Thoracic aorta (tissue), 2 donors: ENCODE measurements around the gene EXOC4. TPM values are rescaled to one million over a fixed set of nuclear protein-coding genes. Genes with fewer than 3 reads are reported as not detected.

ENCODE experiments used
- ATAC-seq: fragments of 150-250 bp; one replicate; pipeline ENCODE4 v1.8.0; 2017; ENCODE audit warnings: low read depth; ENCODE audit not compliant: insufficient number of reproducible peaks, low FRiP score
- DNase-seq: peaks from one replicate; pipeline ENCODE4 v3.0.0-alpha.2; 2020; ENCODE audit warnings: low spot score
- H3K27ac ChIP-seq, 2 donors: fragments of 200-600 bp; sonication (generic); 1 replicate in 1 of 2; 2 replicates in 1 of 2; pipeline ENCODE4 v1.5.1; 2016; ENCODE audit warnings: mild to moderate bottlenecking in 2 of 2, moderate library complexity in 2 of 2
- H3K27me3 ChIP-seq: fragments of 200-600 bp; sonication (generic); replicated peaks from 2 replicates; pipeline ENCODE4 v1.6.0; 2016; ENCODE audit warnings: mild to moderate bottlenecking; ENCODE audit not compliant: insufficient read depth
- H3K36me3 ChIP-seq: fragments of 200-600 bp; sonication (generic); one replicate; pipeline ENCODE4 v1.5.1; 2016
- H3K4me1 ChIP-seq, 2 donors: fragments of 200-600 bp; sonication (generic); 1 replicate in 1 of 2; 2 replicates in 1 of 2; pipeline versions ENCODE4 v1.5.1 to v1.6.0; 2016; ENCODE audit warnings: low read depth in 2 of 2, mild to moderate bottlenecking in 1 of 2; ENCODE audit not compliant: control insufficient read depth in 1 of 2
- H3K4me3 ChIP-seq: fragments of 200-600 bp; sonication (generic); 2 replicates; pipeline ENCODE4 v1.5.1; 2016; ENCODE audit warnings: mild to moderate bottlenecking
- H3K9me3 ChIP-seq: fragments of 200-600 bp; sonication (generic); 2 replicates; pipeline ENCODE4 v1.5.1; 2016
- total RNA-seq, 2 donors: library from RNA; depleted of rRNA; stranded (reverse); fragments of >200 nt; gene quantifications; one replicate each; pipeline versions ENCODE4 v1.1.0 to v1.2.3, GENCODE V29; 2016
- TF ChIP-seq, protein P1 (sequence below): fragments of 200-600 bp; sonication (generic); IDR thresholded peaks from one replicate; pipeline ENCODE4 v1.5.1; 2019; ENCODE audit warnings: antibody characterized with exemption

The EXOC4 gene
- total RNA-seq, 2 donors from 2014 or later: 65.3 to 72.8 TPM

DNA sequence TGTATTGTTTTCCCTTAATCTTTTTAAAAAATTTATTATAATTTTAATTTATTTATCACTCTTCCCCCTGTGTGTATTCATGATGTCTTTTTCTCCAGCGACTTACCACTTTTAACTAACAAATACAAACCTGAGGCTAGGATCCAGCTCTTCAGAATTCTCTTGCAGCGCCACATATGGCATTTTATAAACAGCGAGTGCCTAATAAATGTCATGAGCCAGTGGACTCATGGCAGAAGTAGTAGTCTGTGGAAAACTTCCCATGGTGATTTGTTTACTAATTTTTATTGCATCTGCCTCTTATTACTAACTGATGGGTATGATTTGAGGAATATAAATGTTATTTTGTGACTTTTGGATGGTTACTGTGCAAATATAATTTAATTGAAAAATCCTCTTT lies 102.9 kb downstream of the EXOC4 start:
- Histone ChIP-seq H3K36me3 (no peaks in the 10 kb centered on the region), H3K4me1 (peaks cover 6 to 23% of the 10 kb centered on the region in 2 donors), H3K27me3 (no peaks in the 10 kb centered on the region), H3K9me3 (peaks cover 18% of the 10 kb centered on the region), H3K4me3 (no peak overlapping the region), H3K27ac (no peak overlapping the region)
- DNase-seq: no peak
- TF ChIP-seq, protein P1, sequence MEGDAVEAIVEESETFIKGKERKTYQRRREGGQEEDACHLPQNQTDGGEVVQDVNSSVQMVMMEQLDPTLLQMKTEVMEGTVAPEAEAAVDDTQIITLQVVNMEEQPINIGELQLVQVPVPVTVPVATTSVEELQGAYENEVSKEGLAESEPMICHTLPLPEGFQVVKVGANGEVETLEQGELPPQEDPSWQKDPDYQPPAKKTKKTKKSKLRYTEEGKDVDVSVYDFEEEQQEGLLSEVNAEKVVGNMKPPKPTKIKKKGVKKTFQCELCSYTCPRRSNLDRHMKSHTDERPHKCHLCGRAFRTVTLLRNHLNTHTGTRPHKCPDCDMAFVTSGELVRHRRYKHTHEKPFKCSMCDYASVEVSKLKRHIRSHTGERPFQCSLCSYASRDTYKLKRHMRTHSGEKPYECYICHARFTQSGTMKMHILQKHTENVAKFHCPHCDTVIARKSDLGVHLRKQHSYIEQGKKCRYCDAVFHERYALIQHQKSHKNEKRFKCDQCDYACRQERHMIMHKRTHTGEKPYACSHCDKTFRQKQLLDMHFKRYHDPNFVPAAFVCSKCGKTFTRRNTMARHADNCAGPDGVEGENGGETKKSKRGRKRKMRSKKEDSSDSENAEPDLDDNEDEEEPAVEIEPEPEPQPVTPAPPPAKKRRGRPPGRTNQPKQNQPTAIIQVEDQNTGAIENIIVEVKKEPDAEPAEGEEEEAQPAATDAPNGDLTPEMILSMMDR: no peak
- no peak for ATAC-seq

DNA sequence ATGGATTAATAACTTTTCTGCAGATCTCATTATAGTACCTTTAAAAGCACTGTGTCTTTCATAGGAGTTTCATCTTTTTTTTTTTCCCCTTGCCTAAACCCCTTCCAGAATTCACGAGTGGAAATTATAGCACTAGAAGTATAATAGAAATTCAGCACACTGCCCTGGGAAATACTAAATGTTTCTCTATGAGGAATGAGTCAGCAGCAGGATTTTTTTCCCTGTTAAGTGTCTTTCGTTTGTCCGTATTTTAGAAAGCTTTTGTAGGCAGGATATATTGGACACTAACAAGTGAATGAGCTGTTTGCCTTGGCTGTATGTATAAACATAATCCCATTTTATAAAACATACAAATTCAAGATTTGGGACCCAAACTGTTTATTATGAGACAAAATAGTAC lies 105.8 kb downstream of the EXOC4 start:
- Histone ChIP-seq H3K4me1 (peaks cover 6 to 23% of the 10 kb centered on the region in 2 donors), H3K36me3 (no peaks in the 10 kb centered on the region), H3K4me3 (no peak overlapping the region), H3K27me3 (no peaks in the 10 kb centered on the region), H3K9me3 (peaks cover under 1% of the 10 kb centered on the region), H3K27ac (peak overlapping the region in 1 of 2 donors; percentile 31)
- DNase-seq: no peak
- ATAC-seq: no peak
- TF ChIP-seq, protein P1: no peak

DNA sequence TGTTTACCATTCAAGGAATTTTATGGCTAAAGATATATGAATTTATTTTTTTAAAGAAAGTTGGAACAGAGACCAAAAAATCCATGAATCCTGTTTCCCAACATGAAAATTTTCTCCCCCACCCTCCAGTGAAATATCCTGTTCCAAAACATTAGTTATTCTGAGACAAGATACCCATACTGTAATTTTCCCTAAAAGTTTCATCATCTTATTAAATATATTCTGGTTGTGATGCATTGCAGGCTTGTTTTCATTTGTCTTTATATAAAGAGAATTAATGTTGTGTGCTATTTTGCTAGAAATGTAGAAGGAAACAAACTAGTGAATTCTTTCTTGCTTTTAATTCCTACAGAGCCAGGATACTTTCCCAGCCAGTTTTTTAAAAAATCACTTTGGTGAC lies 106.6 kb downstream of the EXOC4 start:
- no peaks in the 10 kb centered on the region for H3K27me3 ChIP-seq
- peaks cover 6 to 23% of the 10 kb centered on the region in 2 donors for H3K4me1 ChIP-seq
- H3K4me3 ChIP-seq: no peak overlapping the region
- ATAC-seq (no peak), DNase-seq (no peak)
- H3K9me3 ChIP-seq: no peaks in the 10 kb centered on the region
- TF ChIP-seq, protein P1: no peak
- no peaks in the 10 kb centered on the region for H3K36me3 ChIP-seq
- H3K27ac ChIP-seq: no peak overlapping the region

DNA sequence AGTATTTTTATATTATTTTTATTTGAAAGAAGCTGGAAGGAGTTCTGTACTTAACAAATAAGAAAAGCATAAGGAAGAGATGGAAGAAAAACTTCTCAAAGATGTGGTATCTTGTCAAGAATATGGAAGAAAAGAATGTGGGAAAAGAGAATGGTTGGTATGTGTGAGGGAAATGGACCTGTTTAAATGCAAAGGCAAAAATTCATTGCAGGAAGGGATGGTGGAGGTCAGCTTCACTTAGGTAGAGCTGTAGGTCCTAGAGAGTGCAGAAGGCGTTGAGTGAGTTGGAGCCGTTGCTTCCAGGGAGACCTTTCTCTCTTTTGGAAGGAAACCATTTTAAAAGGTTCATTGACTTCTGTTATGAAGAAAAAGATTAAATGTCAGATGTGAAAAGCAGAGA lies 107.3 kb downstream of the EXOC4 start:
- H3K36me3 ChIP-seq: no peaks in the 10 kb centered on the region
- no peak for DNase-seq
- H3K4me1 ChIP-seq: peaks cover 12 to 31% of the 10 kb centered on the region in 2 donors
- H3K27ac ChIP-seq: no peak overlapping the region
- no peaks in the 10 kb centered on the region for H3K27me3 ChIP-seq
- ATAC-seq: no peak
- no peaks in the 10 kb centered on the region for H3K9me3 ChIP-seq
- no peak overlapping the region for H3K4me3 ChIP-seq
- TF ChIP-seq, protein P1: no peak

DNA sequence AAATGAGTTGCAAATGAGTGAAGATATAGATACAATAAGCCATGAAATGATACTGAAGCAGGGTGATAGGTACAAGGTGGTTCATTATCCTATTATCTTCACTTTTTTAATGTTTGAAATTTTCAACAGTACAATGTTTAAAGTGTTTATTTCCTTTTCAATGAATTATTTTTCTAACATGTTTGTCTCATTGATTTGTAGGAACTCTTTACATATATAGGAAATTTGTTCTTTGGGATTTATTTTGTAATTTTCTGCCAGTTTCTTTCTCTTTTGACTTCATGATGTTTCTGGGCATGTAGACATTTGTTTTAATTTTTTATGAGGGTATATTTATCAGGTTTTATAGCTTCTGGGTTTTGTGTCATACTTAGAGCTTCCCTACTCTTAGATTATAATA lies 108.9 kb downstream of the EXOC4 start:
- TF ChIP-seq, protein P1: no peak
- DNase-seq (no peak), ATAC-seq (no peak)
- Histone ChIP-seq H3K4me1 (peaks cover 28 to 47% of the 10 kb centered on the region in 2 donors), H3K4me3 (no peak overlapping the region), H3K27ac (no peak overlapping the region), H3K36me3 (no peaks in the 10 kb centered on the region), H3K9me3 (no peaks in the 10 kb centered on the region), H3K27me3 (no peaks in the 10 kb centered on the region)
